Thoracic aorta (tissue), 2 donors: Measurements from ENCODE around the gene HHIPL1. TPM values are rescaled to one million over a fixed set of nuclear protein-coding genes. Genes with fewer than 3 reads are reported as not detected.

Experiments used
- ATAC-seq: fragments of 150-250 bp; one replicate; pipeline ENCODE4 v1.8.0; 2017; ENCODE audit warnings: low read depth; ENCODE audit not compliant: insufficient number of reproducible peaks, low FRiP score
- DNase-seq: peaks from one replicate; pipeline ENCODE4 v3.0.0-alpha.2; 2020; ENCODE audit warnings: low spot score
- H3K27ac ChIP-seq, 2 donors: fragments of 200-600 bp; sonication (generic); 1 replicate in 1 of 2; 2 replicates in 1 of 2; pipeline ENCODE4 v1.5.1; 2016; ENCODE audit warnings: mild to moderate bottlenecking in 2 of 2, moderate library complexity in 2 of 2
- H3K27me3 ChIP-seq: fragments of 200-600 bp; sonication (generic); replicated peaks from 2 replicates; pipeline ENCODE4 v1.6.0; 2016; ENCODE audit warnings: mild to moderate bottlenecking; ENCODE audit not compliant: insufficient read depth
- H3K36me3 ChIP-seq: fragments of 200-600 bp; sonication (generic); one replicate; pipeline ENCODE4 v1.5.1; 2016
- H3K4me1 ChIP-seq, 2 donors: fragments of 200-600 bp; sonication (generic); 1 replicate in 1 of 2; 2 replicates in 1 of 2; pipeline versions ENCODE4 v1.5.1 to v1.6.0; 2016; ENCODE audit warnings: low read depth in 2 of 2, mild to moderate bottlenecking in 1 of 2; ENCODE audit not compliant: control insufficient read depth in 1 of 2
- H3K4me3 ChIP-seq: fragments of 200-600 bp; sonication (generic); 2 replicates; pipeline ENCODE4 v1.5.1; 2016; ENCODE audit warnings: mild to moderate bottlenecking
- H3K9me3 ChIP-seq: fragments of 200-600 bp; sonication (generic); 2 replicates; pipeline ENCODE4 v1.5.1; 2016
- CTCF ChIP-seq: fragments of 200-600 bp; sonication (generic); IDR thresholded peaks from one replicate; pipeline ENCODE4 v1.5.1; 2019; ENCODE audit warnings: antibody characterized with exemption
- total RNA-seq, 2 donors: library from RNA; depleted of rRNA; stranded (reverse); fragments of >200 nt; gene quantifications; one replicate each; pipeline versions ENCODE4 v1.1.0 to v1.2.3, GENCODE V29; 2016

Gene HHIPL1
- total RNA-seq, 2 donors from 2014 or later, result 2.1 to 10.0 TPM

- no peaks in the 10 kb centered on the region for H3K36me3 ChIP-seq
- ATAC-seq (no peak), DNase-seq (no peak)
- no peak overlapping the region for H3K4me3 ChIP-seq
- peaks cover 0 to 11% of the 10 kb centered on the region in 2 donors for H3K4me1 ChIP-seq
- H3K27ac ChIP-seq, result no peak overlapping the region
- no peaks in the 10 kb centered on the region for H3K27me3 ChIP-seq
- H3K9me3 ChIP-seq, result no peaks in the 10 kb centered on the region
- TF ChIP-seq CTCF, result no peak
Observed at GRCh38 chr14:99650189-99650588, 5.3 kb downstream of the HHIPL1 start.

GRCh38 chr14:99651953-99652746 is 7.2 kb downstream of the HHIPL1 start:
- TF ChIP-seq CTCF, result no peak
- no peak for ATAC-seq

DNA sequence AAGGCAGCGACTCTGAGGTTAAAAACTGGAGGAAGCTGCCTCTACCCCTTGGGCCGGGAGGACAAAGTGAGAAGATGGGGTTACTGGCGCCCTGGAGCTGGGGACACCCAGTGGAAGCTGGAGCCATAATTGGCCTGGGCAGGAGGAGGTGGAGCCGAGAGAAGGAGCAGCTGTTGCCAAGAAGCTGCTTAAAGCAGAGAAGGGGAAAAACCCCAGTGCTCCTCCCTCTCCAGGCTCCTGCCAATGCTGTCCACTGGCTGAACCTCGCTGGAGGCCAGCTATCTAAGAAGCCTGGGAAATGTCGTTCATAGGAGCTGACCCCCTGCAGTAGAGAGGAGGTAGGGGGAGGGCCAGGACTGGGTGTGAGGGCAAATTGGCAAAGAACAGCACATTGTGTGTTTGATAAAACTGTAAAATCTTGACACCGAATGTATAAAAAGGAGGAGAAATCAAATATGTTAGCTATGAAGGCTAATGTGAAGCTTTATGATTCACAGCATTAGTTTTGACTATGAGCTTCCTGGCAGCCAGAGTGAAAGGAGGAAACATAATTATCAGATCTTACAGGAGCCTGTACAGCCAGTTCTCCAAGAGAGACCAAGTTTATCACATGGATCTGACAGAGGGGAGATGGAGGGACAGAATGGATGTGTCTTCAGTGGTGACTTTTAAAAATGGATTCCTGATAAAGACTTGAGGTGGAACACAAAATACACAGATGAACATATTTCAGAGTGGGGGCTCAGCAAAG is 9.5 kb downstream of the HHIPL1 start:
- H3K27me3 ChIP-seq, result no peaks in the 10 kb centered on the region
- no peak for TF ChIP-seq CTCF
- no peak overlapping the region for H3K4me3 ChIP-seq
- ATAC-seq (no peak), DNase-seq (no peak)
- H3K9me3 ChIP-seq, result no peaks in the 10 kb centered on the region
- no peak overlapping the region for H3K27ac ChIP-seq
- no peaks in the 10 kb centered on the region for H3K36me3 ChIP-seq
- peaks cover 0 to 5% of the 10 kb centered on the region in 2 donors for H3K4me1 ChIP-seq

More at GRCh38 chr14:99651953-99652746, 7.2 kb downstream of the HHIPL1 start:
- Histone ChIP-seq H3K4me1 (peaks cover 0 to 5% of the 10 kb centered on the region in 2 donors), H3K9me3 (no peaks in the 10 kb centered on the region), H3K4me3 (no peak overlapping the region), H3K36me3 (no peaks in the 10 kb centered on the region), H3K27me3 (no peaks in the 10 kb centered on the region), H3K27ac (no peak overlapping the region)
- DNase-seq, result no peak

GRCh38 chr14:99655521-99655920 is 10.6 kb downstream of the HHIPL1 start:
- H3K9me3 ChIP-seq, result no peaks in the 10 kb centered on the region
- H3K36me3 ChIP-seq, result no peaks in the 10 kb centered on the region
- H3K27me3 ChIP-seq, result no peaks in the 10 kb centered on the region
- no peak for TF ChIP-seq CTCF
- H3K4me1 ChIP-seq, result peaks cover 0 to 5% of the 10 kb centered on the region in 2 donors
- H3K27ac ChIP-seq, result no peak overlapping the region
- ATAC-seq, result no peak
- no peak overlapping the region for H3K4me3 ChIP-seq
- no peak for DNase-seq

DNA sequence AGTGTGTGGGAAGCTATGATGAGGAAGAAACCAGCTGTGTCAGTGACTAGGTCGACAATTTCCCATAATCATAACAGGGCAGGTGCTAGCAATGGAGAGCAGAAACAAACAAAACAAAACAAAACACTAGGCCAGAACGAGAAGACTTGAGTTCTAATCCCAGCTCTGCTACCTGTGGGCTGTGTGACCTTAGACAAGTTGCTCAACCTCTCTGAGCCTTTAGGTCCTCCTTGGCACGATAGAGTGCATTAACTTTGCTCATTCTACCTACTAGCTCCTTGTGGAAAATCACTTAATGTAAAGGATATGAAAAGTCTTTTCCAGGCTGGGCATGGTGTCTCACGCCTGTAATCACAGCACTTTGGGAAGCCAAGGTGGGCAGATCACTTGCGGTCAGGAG is 11.2 kb downstream of the HHIPL1 start:
- DNase-seq (no peak), ATAC-seq (no peak)
- no peak overlapping the region for H3K27ac ChIP-seq

More for the DNA sequence above, 11.2 kb downstream of the HHIPL1 start:
- no peaks in the 10 kb centered on the region for H3K9me3 ChIP-seq
- H3K4me1 ChIP-seq, result peaks cover 0 to 5% of the 10 kb centered on the region in 2 donors
- H3K27me3 ChIP-seq, result no peaks in the 10 kb centered on the region
- no peaks in the 10 kb centered on the region for H3K36me3 ChIP-seq
- no peak overlapping the region for H3K4me3 ChIP-seq
- TF ChIP-seq CTCF, result no peak
